Neural progenitor cell (in vitro differentiated cells): ENCODE measurements around the gene S1PR3. TPM values are rescaled to one million over a fixed set of nuclear protein-coding genes. Genes with fewer than 3 reads are reported as not detected.
A peak's percentile ranks its signal among the peaks of the same experiment; 100 is the strongest.

ENCODE experiments used
- DNase-seq: peaks from one replicate; pipeline ENCODE4 v3.0.0-alpha.2; 2016; ENCODE audit warnings: low spot score
- H2AFZ ChIP-seq: fragments of 200-600 bp; sonication (generic); replicated peaks from 2 replicates; pipeline ENCODE4 v1.6.1; 2016; ENCODE audit warnings: antibody characterized with exemption
- H3F3A ChIP-seq: fragments of 200-600 bp; sonication (generic); 2 replicates; pipeline ENCODE4 v1.6.1; 2016; ENCODE audit warnings: antibody characterized with exemption, low read depth
- H3K27ac ChIP-seq: fragments of 200-600 bp; sonication (generic); 2 replicates; pipeline ENCODE4 v1.5.1; 2016; ENCODE audit warnings: mild to moderate bottlenecking
- H3K27me3 ChIP-seq: fragments of 200-600 bp; sonication (generic); 2 replicates; pipeline ENCODE4 v1.6.1; 2016; ENCODE audit warnings: mild to moderate bottlenecking, moderate library complexity
- H3K36me3 ChIP-seq: fragments of 200-600 bp; sonication (generic); 2 replicates; pipeline ENCODE4 v1.5.1; 2016
- H3K4me1 ChIP-seq: fragments of 200-600 bp; sonication (generic); 2 replicates; pipeline ENCODE4 v1.6.1; 2016; ENCODE audit warnings: mixed run types
- H3K4me2 ChIP-seq: fragments of 200-600 bp; sonication (generic); 2 replicates; pipeline ENCODE4 v1.6.1; 2016
- H3K4me3 ChIP-seq: fragments of 200-600 bp; sonication (generic); 2 replicates; pipeline ENCODE4 v1.5.1; 2016
- H3K79me2 ChIP-seq: fragments of 200-600 bp; sonication (generic); 2 replicates; pipeline ENCODE4 v1.6.1; 2016; ENCODE audit warnings: low read depth
- H3K9ac ChIP-seq: fragments of 200-600 bp; sonication (generic); 2 replicates; pipeline ENCODE4 v1.6.1; 2016
- H3K9me3 ChIP-seq: fragments of 200-600 bp; sonication (generic); 2 replicates; pipeline ENCODE4 v1.5.1; 2016; ENCODE audit warnings: low read depth
- H4K20me1 ChIP-seq: fragments of 200-600 bp; sonication (generic); 2 replicates; pipeline ENCODE4 v1.6.1; 2016; ENCODE audit warnings: low read depth
- H3K27ac Mint-ChIP-seq: 3 replicates; pipeline ENCODE4 v1.8.0; 2021; ENCODE audit warnings: mixed read lengths
- H3K27me3 Mint-ChIP-seq: 2 replicates; pipeline ENCODE4 v1.8.0; 2022; ENCODE audit warnings: low read depth, mild to moderate bottlenecking, inconsistent platforms, moderate library complexity, mixed read lengths; ENCODE audit not compliant: insufficient read depth
- H3K36me3 Mint-ChIP-seq: 3 replicates; pipeline ENCODE4 v1.8.0; 2021; ENCODE audit warnings: mixed read lengths
- H3K4me1 Mint-ChIP-seq: 3 replicates; pipeline ENCODE4 v1.8.0; 2021; ENCODE audit warnings: mixed read lengths
- H3K4me3 Mint-ChIP-seq: 3 replicates; pipeline ENCODE4 v1.8.0; 2021; ENCODE audit warnings: mild to moderate bottlenecking, moderate library complexity, mixed read lengths
- H3K9me3 Mint-ChIP-seq: 3 replicates; pipeline ENCODE4 v1.8.0; 2020; ENCODE audit warnings: mixed read lengths
- CTCF ChIP-seq: fragments of 200-600 bp; sonication (generic); IDR thresholded peaks from 2 replicates; pipeline ENCODE4 v1.5.1; 2017; ENCODE audit warnings: antibody characterized with exemption, mild to moderate bottlenecking
- EZH2 ChIP-seq: fragments of 200-600 bp; sonication (generic); IDR thresholded peaks from 2 replicates; pipeline ENCODE4 v1.6.1; 2017; ENCODE audit warnings: antibody characterized with exemption, mild to moderate bottlenecking, moderate library complexity
- EZH2phosphoT487 ChIP-seq: fragments of 200-600 bp; sonication (generic); IDR thresholded peaks from 2 replicates; pipeline ENCODE4 v1.6.1; 2017; ENCODE audit warnings: antibody characterized with exemption
- total RNA-seq: library from RNA; depleted of rRNA; stranded (reverse); fragments of >200 nt; gene quantifications from 2 replicates; pipeline ENCODE4 v1.2.3, GENCODE V29; 2015; ENCODE audit warnings: low replicate concordance

The S1PR3 gene
- total RNA-seq, 1 donor from 2014 or later = 21.6 TPM

- no peak overlapping the region for H2AFZ ChIP-seq
- no peak for DNase-seq
- H3K27ac Mint-ChIP-seq = no peak overlapping the region
- H3K9me3 Mint-ChIP-seq = peaks cover 19% of the 10 kb centered on the region
- no peak overlapping the region for H3K9ac ChIP-seq
- no peaks in the 10 kb centered on the region for H4K20me1 ChIP-seq
- H3K36me3 ChIP-seq = no peaks in the 10 kb centered on the region
- H3K9me3 ChIP-seq = no peaks in the 10 kb centered on the region
- no peak overlapping the region for H3K4me2 ChIP-seq
- peaks cover 25% of the 10 kb centered on the region for H3K4me1 Mint-ChIP-seq
- H3K27me3 ChIP-seq = no peaks in the 10 kb centered on the region
- no peaks in the 10 kb centered on the region for H3F3A ChIP-seq
- no peaks in the 10 kb centered on the region for H3K79me2 ChIP-seq
- H3K27ac ChIP-seq = no peak overlapping the region
- H3K4me3 ChIP-seq = no peak overlapping the region
- H3K27me3 Mint-ChIP-seq = no peaks in the 10 kb centered on the region
- H3K4me1 ChIP-seq = no peaks in the 10 kb centered on the region
- peaks cover 49% of the 10 kb centered on the region for H3K36me3 Mint-ChIP-seq
- H3K4me3 Mint-ChIP-seq = no peak overlapping the region
- TF ChIP-seq CTCF (no peak), EZH2 (no peak), EZH2phosphoT487 (no peak)
These were observed 30.0 kb downstream of the S1PR3 start for GRCh38 chr9:89021154-89021803.

- no peak overlapping the region for H3K9ac ChIP-seq
- peaks cover 25% of the 10 kb centered on the region for H3K4me1 Mint-ChIP-seq
- no peaks in the 10 kb centered on the region for H3K9me3 ChIP-seq
- H4K20me1 ChIP-seq = no peaks in the 10 kb centered on the region
- H3K27ac Mint-ChIP-seq = peak overlapping the region; percentile 63
- H3K27me3 Mint-ChIP-seq = no peaks in the 10 kb centered on the region
- no peak overlapping the region for H3K4me2 ChIP-seq
- TF ChIP-seq EZH2 = no peak
- no peak for TF ChIP-seq CTCF
- no peak for TF ChIP-seq EZH2phosphoT487
- DNase-seq = no peak
- no peak overlapping the region for H3K4me3 ChIP-seq
- H3K27me3 ChIP-seq = no peaks in the 10 kb centered on the region
- no peak overlapping the region for H3K4me3 Mint-ChIP-seq
- no peaks in the 10 kb centered on the region for H3K4me1 ChIP-seq
- H3K9me3 Mint-ChIP-seq = peaks cover 15% of the 10 kb centered on the region
- H3K27ac ChIP-seq = no peak overlapping the region
- no peaks in the 10 kb centered on the region for H3K36me3 ChIP-seq
- no peak overlapping the region for H2AFZ ChIP-seq
- no peaks in the 10 kb centered on the region for H3K79me2 ChIP-seq
- H3F3A ChIP-seq = no peaks in the 10 kb centered on the region
- H3K36me3 Mint-ChIP-seq = peaks cover 48% of the 10 kb centered on the region
These were observed 30.9 kb downstream of the S1PR3 start for GRCh38 chr9:89022001-89022759.

DNA sequence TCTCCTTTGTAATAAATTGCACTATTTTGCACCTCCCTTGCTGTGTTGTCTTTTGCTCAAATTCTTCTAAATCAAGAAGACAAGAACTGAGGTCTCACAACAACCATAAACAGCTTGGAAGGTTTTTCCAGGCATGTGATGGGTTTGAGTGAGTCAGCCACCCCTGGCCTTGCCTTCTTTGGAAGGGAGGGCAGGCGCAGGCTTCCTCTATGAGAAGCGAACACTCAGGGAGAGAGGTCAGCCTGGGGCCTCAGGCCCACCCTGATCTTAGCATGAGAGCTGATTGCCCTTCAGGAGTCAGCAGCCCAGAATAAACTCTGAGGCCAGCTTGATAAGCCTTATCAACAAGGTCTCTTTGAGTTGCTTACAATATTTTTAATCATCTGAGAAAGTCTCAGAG, 31.6 kb downstream of the S1PR3 start:
- Histone ChIP-seq H3K4me2 (no peak overlapping the region), H4K20me1 (no peaks in the 10 kb centered on the region), H3K4me3 (no peak overlapping the region), H2AFZ (no peak overlapping the region), H3K36me3 (no peaks in the 10 kb centered on the region), H3K9me3 (no peaks in the 10 kb centered on the region), H3F3A (no peaks in the 10 kb centered on the region), H3K4me1 (no peaks in the 10 kb centered on the region), H3K9ac (no peak overlapping the region), H3K27ac (no peak overlapping the region), H3K27me3 (no peaks in the 10 kb centered on the region), H3K79me2 (no peaks in the 10 kb centered on the region)
- no peak for TF ChIP-seq CTCF
- TF ChIP-seq EZH2 = no peak
- TF ChIP-seq EZH2phosphoT487 = no peak
- Mint-ChIP-seq H3K9me3 (peaks cover 8% of the 10 kb centered on the region), H3K27ac (no peak overlapping the region), H3K27me3 (no peaks in the 10 kb centered on the region), H3K4me1 (peaks cover 25% of the 10 kb centered on the region), H3K4me3 (no peak overlapping the region), H3K36me3 (peaks cover 43% of the 10 kb centered on the region)
- no peak for DNase-seq
